Mesendoderm (in vitro differentiated cells): ENCODE data around the gene KDM6A.

Source experiments
- DNase-seq: peaks from one replicate; pipeline ENCODE4 v3.0.0; 2013
- H2AK5ac ChIP-seq: 2 replicates; pipeline ENCODE4 v1.6.1; 2013; ENCODE audit warnings: low read length, inconsistent platforms
- H2BK120ac ChIP-seq: 2 replicates; pipeline ENCODE4 v1.6.1; 2013; ENCODE audit warnings: low read depth, mild to moderate bottlenecking, low read length, moderate library complexity, mixed read lengths
- H2BK15ac ChIP-seq: replicated peaks from 2 replicates; pipeline ENCODE4 v1.6.1; 2013; ENCODE audit warnings: low read depth, mild to moderate bottlenecking, moderate library complexity
- H2BK5ac ChIP-seq: 2 replicates; pipeline ENCODE4 v1.6.1; 2013; ENCODE audit warnings: low read length, inconsistent platforms
- H3K18ac ChIP-seq: 2 replicates; pipeline ENCODE4 v1.6.1; 2013; ENCODE audit warnings: mild to moderate bottlenecking, low read length, mixed read lengths
- H3K23ac ChIP-seq: one replicate; pipeline ENCODE4 v1.6.1; 2013; ENCODE audit warnings: low read length
- H3K27ac ChIP-seq: 2 replicates; pipeline ENCODE4 v1.5.1; 2013; ENCODE audit warnings: low read depth, mild to moderate bottlenecking, inconsistent platforms, low read length, moderate library complexity
- H3K27me3 ChIP-seq: 2 replicates; pipeline ENCODE4 v1.6.1; 2013; ENCODE audit warnings: low read length, control low read depth, mild to moderate bottlenecking, inconsistent platforms; ENCODE audit not compliant: insufficient read depth, poor library complexity
- H3K36me3 ChIP-seq: 2 replicates; pipeline ENCODE4 v1.6.1; 2013; ENCODE audit warnings: low read length, inconsistent platforms; ENCODE audit not compliant: control insufficient read depth, insufficient read depth
- H3K4ac ChIP-seq: one replicate; pipeline ENCODE4 v1.6.1; 2013; ENCODE audit warnings: low read depth, mild to moderate bottlenecking, low read length, moderate library complexity
- H3K4me1 ChIP-seq: 2 replicates; pipeline ENCODE4 v1.6.1; 2013; ENCODE audit warnings: low read depth, low read length, inconsistent platforms; ENCODE audit not compliant: control insufficient read depth
- H3K4me2 ChIP-seq: 2 replicates; pipeline ENCODE4 v1.6.1; 2013; ENCODE audit warnings: low read length
- H3K4me3 ChIP-seq: 2 replicates; pipeline ENCODE4 v1.5.1; 2013; ENCODE audit warnings: mild to moderate bottlenecking, low read length
- H3K56ac ChIP-seq: one replicate; pipeline ENCODE4 v1.6.1; 2013; ENCODE audit warnings: low read length
- H3K79me1 ChIP-seq: 2 replicates; pipeline ENCODE4 v1.6.1; 2013; ENCODE audit warnings: low read length, inconsistent platforms
- H3K79me2 ChIP-seq: 2 replicates; pipeline ENCODE4 v1.6.1; 2013; ENCODE audit warnings: mild to moderate bottlenecking, low read length; ENCODE audit not compliant: control insufficient read depth, insufficient read depth
- H3K9ac ChIP-seq: 2 replicates; pipeline ENCODE4 v1.6.1; 2013; ENCODE audit warnings: low read length, inconsistent platforms
- H4K5ac ChIP-seq: one replicate; pipeline ENCODE4 v1.6.1; 2013; ENCODE audit warnings: low read length
- H4K8ac ChIP-seq: one replicate; pipeline ENCODE4 v1.6.1; 2013; ENCODE audit warnings: low read depth, mild to moderate bottlenecking, control low read depth, low read length, moderate library complexity
- WGBS: extraction: QIAGEN DNeasy Blood & Tissue Kit; methylation state at CpG from one replicate; pipeline ENCODE4 v1.1.7; 2013; ENCODE audit warnings: low lambda C conversion rate, missing lambda C conversion rate; ENCODE audit not compliant: insufficient coverage; ENCODE audit errors: extremely low coverage; 5-methylcytosine and 5-hydroxymethylcytosine counted together

Gene KDM6A

GRCh38 chrX:44957848-44958247 is 84.9 kb downstream of the KDM6A start:
- Histone ChIP-seq H3K9ac (no peak overlapping the region), H3K4me1 (no peaks in the 10 kb centered on the region), H2BK15ac (no peak overlapping the region), H4K8ac (no peak overlapping the region), H3K27me3 (no peaks in the 10 kb centered on the region), H3K27ac (no peak overlapping the region), H3K4ac (no peak overlapping the region), H2AK5ac (no peak overlapping the region), H3K23ac (no peak overlapping the region), H2BK5ac (no peak overlapping the region), H3K79me2 (peaks cover 51% of the 10 kb centered on the region), H3K36me3 (no peaks in the 10 kb centered on the region), H2BK120ac (no peak overlapping the region), H3K56ac (no peak overlapping the region), H3K79me1 (no peaks in the 10 kb centered on the region), H3K4me3 (no peak overlapping the region), H4K5ac (no peak overlapping the region), H3K4me2 (no peak overlapping the region), H3K18ac (no peak overlapping the region)
- DNase-seq, result no peak
- WGBS, result no CpG with 5 or more reads among the region's 2 CpGs

GRCh38 chrX:44958480-44958879 is 85.5 kb downstream of the KDM6A start:
- no CpG with 5 or more reads among the region's 1 CpG for WGBS

GRCh38 chrX:44961817-44962607 is 89.0 kb downstream of the KDM6A start:
- Histone ChIP-seq H3K23ac (no peak overlapping the region), H3K27me3 (no peaks in the 10 kb centered on the region), H3K79me2 (peaks cover 58% of the 10 kb centered on the region), H3K27ac (no peak overlapping the region), H2BK5ac (no peak overlapping the region), H3K18ac (no peak overlapping the region), H3K79me1 (no peaks in the 10 kb centered on the region), H3K56ac (no peak overlapping the region), H4K8ac (no peak overlapping the region), H3K9ac (no peak overlapping the region), H2BK15ac (no peak overlapping the region), H4K5ac (no peak overlapping the region), H2BK120ac (no peak overlapping the region), H3K4me2 (no peak overlapping the region), H3K4me1 (no peaks in the 10 kb centered on the region), H2AK5ac (no peak overlapping the region), H3K36me3 (no peaks in the 10 kb centered on the region), H3K4me3 (no peak overlapping the region), H3K4ac (no peak overlapping the region)
- no CpG with 5 or more reads among the region's 6 CpGs for WGBS
- DNase-seq, result no peak

More at GRCh38 chrX:44958480-44958879, 85.5 kb downstream of the KDM6A start:
- Histone ChIP-seq H3K4me1 (no peaks in the 10 kb centered on the region), H2BK120ac (no peak overlapping the region), H3K4me2 (no peak overlapping the region), H3K27ac (no peak overlapping the region), H2BK15ac (no peak overlapping the region), H4K5ac (no peak overlapping the region), H3K36me3 (no peaks in the 10 kb centered on the region), H3K79me2 (peaks cover 53% of the 10 kb centered on the region), H2BK5ac (no peak overlapping the region), H3K56ac (no peak overlapping the region), H3K4me3 (no peak overlapping the region), H3K4ac (no peak overlapping the region), H3K9ac (no peak overlapping the region), H4K8ac (no peak overlapping the region), H3K27me3 (no peaks in the 10 kb centered on the region), H3K23ac (no peak overlapping the region), H3K79me1 (no peaks in the 10 kb centered on the region), H3K18ac (no peak overlapping the region), H2AK5ac (no peak overlapping the region)
- DNase-seq, result no peak

GRCh38 chrX:44962944-44963343 is 90.0 kb downstream of the KDM6A start:
- Histone ChIP-seq H3K4ac (no peak overlapping the region), H3K79me1 (no peaks in the 10 kb centered on the region), H4K8ac (no peak overlapping the region), H3K4me2 (no peak overlapping the region), H3K56ac (no peak overlapping the region), H2BK15ac (no peak overlapping the region), H3K18ac (no peak overlapping the region), H3K79me2 (peaks cover 59% of the 10 kb centered on the region), H3K36me3 (no peaks in the 10 kb centered on the region), H3K23ac (no peak overlapping the region), H3K27ac (no peak overlapping the region), H3K9ac (no peak overlapping the region), H2AK5ac (no peak overlapping the region), H3K4me1 (no peaks in the 10 kb centered on the region), H4K5ac (no peak overlapping the region), H3K4me3 (no peak overlapping the region), H2BK5ac (no peak overlapping the region), H3K27me3 (no peaks in the 10 kb centered on the region), H2BK120ac (no peak overlapping the region)
- DNase-seq, result no peak
- WGBS, result no CpG with 5 or more reads among the region's 5 CpGs

DNA sequence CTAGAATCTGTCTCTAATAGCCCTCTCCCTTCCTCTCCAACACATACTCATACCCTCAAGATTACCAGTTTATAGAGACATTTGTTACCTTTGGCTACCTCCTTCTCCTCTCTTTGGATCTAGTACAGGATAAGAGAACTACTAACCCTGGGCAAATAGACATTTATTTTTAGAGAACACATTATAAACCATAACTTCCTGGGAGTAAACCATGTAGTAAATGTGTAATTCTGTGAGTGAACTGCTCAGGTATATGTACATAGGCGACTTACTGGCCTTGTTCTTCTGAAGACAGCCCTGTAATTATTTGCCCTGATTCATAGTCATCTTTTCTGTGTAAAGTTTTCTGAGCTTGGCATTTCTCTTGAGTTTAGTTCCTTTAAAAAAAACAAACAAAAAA is 94.2 kb downstream of the KDM6A start:
- Histone ChIP-seq H3K27ac (no peak overlapping the region), H3K4me2 (no peak overlapping the region), H3K79me2 (peaks cover 66% of the 10 kb centered on the region), H3K23ac (no peak overlapping the region), H3K4ac (no peak overlapping the region), H3K56ac (no peak overlapping the region), H3K4me1 (no peaks in the 10 kb centered on the region), H2BK5ac (no peak overlapping the region), H3K9ac (no peak overlapping the region), H2AK5ac (no peak overlapping the region), H4K5ac (no peak overlapping the region), H2BK120ac (no peak overlapping the region), H3K36me3 (no peaks in the 10 kb centered on the region), H3K79me1 (no peaks in the 10 kb centered on the region), H3K18ac (no peak overlapping the region), H2BK15ac (no peak overlapping the region), H4K8ac (no peak overlapping the region), H3K27me3 (no peaks in the 10 kb centered on the region), H3K4me3 (no peak overlapping the region)
- DNase-seq, result no peak
- no CpG with 5 or more reads among the region's 1 CpG for WGBS

DNA sequence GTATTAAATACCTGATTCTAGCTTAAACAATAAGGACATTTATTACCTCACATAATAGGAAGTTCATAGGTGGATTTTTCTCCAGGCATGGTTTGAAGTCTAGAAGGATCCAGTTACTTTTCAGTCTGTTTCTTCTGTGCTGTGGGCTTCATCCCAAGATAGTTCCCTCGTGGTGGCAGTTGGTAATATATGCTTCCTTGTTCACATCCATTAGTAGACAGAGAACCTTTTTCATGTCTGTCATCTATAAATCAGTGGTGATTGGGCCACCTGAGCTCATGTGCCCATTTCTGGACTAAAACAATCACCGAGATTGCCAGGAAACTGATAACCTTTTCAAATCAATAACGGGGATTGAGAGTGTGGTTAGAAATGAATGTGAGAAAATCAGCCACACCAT is 97.7 kb downstream of the KDM6A start:
- Histone ChIP-seq H4K8ac (no peak overlapping the region), H3K4me3 (no peak overlapping the region), H3K79me1 (no peaks in the 10 kb centered on the region), H3K4ac (no peak overlapping the region), H3K79me2 (peaks cover 52% of the 10 kb centered on the region), H2BK120ac (no peak overlapping the region), H2AK5ac (no peak overlapping the region), H3K4me2 (no peak overlapping the region), H3K27me3 (no peaks in the 10 kb centered on the region), H3K4me1 (no peaks in the 10 kb centered on the region), H2BK5ac (no peak overlapping the region), H3K9ac (no peak overlapping the region), H3K56ac (no peak overlapping the region), H2BK15ac (no peak overlapping the region), H3K18ac (no peak overlapping the region), H3K23ac (no peak overlapping the region), H3K27ac (no peak overlapping the region), H4K5ac (no peak overlapping the region), H3K36me3 (no peaks in the 10 kb centered on the region)
- WGBS, result no CpG with 5 or more reads among the region's 3 CpGs
- DNase-seq, result no peak
